ENCODE results near the gene TMEM151B.
A peak's percentile ranks its signal among the peaks of the same experiment; 100 is the strongest.

The TMEM151B gene

GRCh38 chr6:44269921-44270525, at the start of gene TMEM151B:
TMEM151B (plus strand) TSS chr6:44270450; CDS start chr6:44270743, 293 bp downstream.
- no peaks in the 10 kb centered on the region for H3K36me3 ChIP-seq (ENCODE audit: control insufficient read depth, low read depth, low read length)

GRCh38 chr6:44220913-44221290, 49.3 kb upstream of the TMEM151B start:
- Histone ChIP-seq H3K36me3 (ENCODE audit: control insufficient read depth, low read depth, low read length) (no peaks in the 10 kb centered on the region), H3K4me1 (ENCODE audit: control insufficient read depth, low read depth, low read length) (peaks cover 60% of the 10 kb centered on the region), H3K27ac (ENCODE audit: low read length) (no peak overlapping the region), H3K27me3 (ENCODE audit: control insufficient read depth, insufficient read depth, low read length) (no peaks in the 10 kb centered on the region), H3K9me3 (ENCODE audit: control insufficient read depth, low read depth, low read length) (no peaks in the 10 kb centered on the region), H3K9ac (ENCODE audit: low read length) (no peak overlapping the region), H3K4me3 (ENCODE audit: low read length) (no peak overlapping the region)

More at GRCh38 chr6:44269921-44270525, at the start of gene TMEM151B:
- Histone ChIP-seq H3K9ac (ENCODE audit: low read length) (no peak within 1 kb of the TSS), H3K4me3 (ENCODE audit: low read length) (peak within 1 kb of the TSS; percentile 50), H3K27me3 (ENCODE audit: control insufficient read depth, insufficient read depth, low read length) (peaks cover 13% of the 10 kb centered on the region), H3K9me3 (ENCODE audit: control insufficient read depth, low read depth, low read length) (no peaks in the 10 kb centered on the region), H3K27ac (ENCODE audit: low read length) (no peak within 1 kb of the TSS), H3K4me1 (ENCODE audit: control insufficient read depth, low read depth, low read length) (peaks cover 22% of the 10 kb centered on the region)

- no peak overlapping the region for H3K9ac ChIP-seq (ENCODE audit: low read length)
- no peaks in the 10 kb centered on the region for H3K9me3 ChIP-seq (ENCODE audit: control insufficient read depth, low read depth, low read length)
- H3K36me3 ChIP-seq (ENCODE audit: control insufficient read depth, low read depth, low read length), result no peaks in the 10 kb centered on the region
- no peak overlapping the region for H3K27ac ChIP-seq (ENCODE audit: low read length)
- peaks cover 65% of the 10 kb centered on the region for H3K4me1 ChIP-seq (ENCODE audit: control insufficient read depth, low read depth, low read length)
- H3K4me3 ChIP-seq (ENCODE audit: low read length), result no peak overlapping the region
- H3K27me3 ChIP-seq (ENCODE audit: control insufficient read depth, insufficient read depth, low read length), result no peaks in the 10 kb centered on the region
These were observed 48.8 kb upstream of the TMEM151B start for GRCh38 chr6:44221291-44221960.

- Histone ChIP-seq H3K36me3 (ENCODE audit: control insufficient read depth, low read depth, low read length) (no peaks in the 10 kb centered on the region), H3K4me3 (ENCODE audit: low read length) (no peak overlapping the region), H3K4me1 (ENCODE audit: control insufficient read depth, low read depth, low read length) (peaks cover 63% of the 10 kb centered on the region), H3K27ac (ENCODE audit: low read length) (no peak overlapping the region), H3K27me3 (ENCODE audit: control insufficient read depth, insufficient read depth, low read length) (no peaks in the 10 kb centered on the region), H3K9me3 (ENCODE audit: control insufficient read depth, low read depth, low read length) (no peaks in the 10 kb centered on the region), H3K9ac (ENCODE audit: low read length) (no peak overlapping the region)
These were observed 48.3 kb upstream of the TMEM151B start for GRCh38 chr6:44221961-44222335.

GRCh38 chr6:44222486-44223318, 47.5 kb upstream of the TMEM151B start:
- Histone ChIP-seq H3K4me3 (ENCODE audit: low read length) (peak overlapping the region; percentile 97), H3K27ac (ENCODE audit: low read length) (peak overlapping the region; percentile 26), H3K9ac (ENCODE audit: low read length) (peak overlapping the region; percentile 44), H3K4me1 (ENCODE audit: control insufficient read depth, low read depth, low read length) (peaks cover 56% of the 10 kb centered on the region), H3K27me3 (ENCODE audit: control insufficient read depth, insufficient read depth, low read length) (no peaks in the 10 kb centered on the region), H3K9me3 (ENCODE audit: control insufficient read depth, low read depth, low read length) (no peaks in the 10 kb centered on the region), H3K36me3 (ENCODE audit: control insufficient read depth, low read depth, low read length) (peaks cover 3% of the 10 kb centered on the region)

- peak within 1 kb of the TSS; percentile 26 for H3K27ac ChIP-seq (ENCODE audit: low read length)
These were observed 46.8 kb upstream of the TMEM151B start, which contains the start of gene SLC29A1 for GRCh38 chr6:44223319-44224028. SLC29A1 (plus strand) TSS chr6:44223595; CDS start chr6:44227314, 3,719 bp downstream.

GRCh38 chr6:44224029-44224964, 46.0 kb upstream of the TMEM151B start:
- no peaks in the 10 kb centered on the region for H3K27me3 ChIP-seq (ENCODE audit: control insufficient read depth, insufficient read depth, low read length)
- no peaks in the 10 kb centered on the region for H3K9me3 ChIP-seq (ENCODE audit: control insufficient read depth, low read depth, low read length)
- peaks cover 42% of the 10 kb centered on the region for H3K4me1 ChIP-seq (ENCODE audit: control insufficient read depth, low read depth, low read length)
- H3K27ac ChIP-seq (ENCODE audit: low read length), result no peak overlapping the region
- H3K9ac ChIP-seq (ENCODE audit: low read length), result peak overlapping the region; percentile 72
- H3K36me3 ChIP-seq (ENCODE audit: control insufficient read depth, low read depth, low read length), result peaks cover 19% of the 10 kb centered on the region
- peak overlapping the region; percentile 97 for H3K4me3 ChIP-seq (ENCODE audit: low read length)

More at GRCh38 chr6:44223319-44224028, 46.8 kb upstream of the TMEM151B start, which contains the start of gene SLC29A1:
- H3K9me3 ChIP-seq (ENCODE audit: control insufficient read depth, low read depth, low read length), result no peaks in the 10 kb centered on the region
- H3K4me3 ChIP-seq (ENCODE audit: low read length), result peak within 1 kb of the TSS; percentile 97
- peaks cover 48% of the 10 kb centered on the region for H3K4me1 ChIP-seq (ENCODE audit: control insufficient read depth, low read depth, low read length)
- H3K36me3 ChIP-seq (ENCODE audit: control insufficient read depth, low read depth, low read length), result peaks cover 11% of the 10 kb centered on the region
- H3K27me3 ChIP-seq (ENCODE audit: control insufficient read depth, insufficient read depth, low read length), result no peaks in the 10 kb centered on the region
- H3K9ac ChIP-seq (ENCODE audit: low read length), result peak within 1 kb of the TSS; percentile 72

- peaks cover 24% of the 10 kb centered on the region for H3K36me3 ChIP-seq (ENCODE audit: control insufficient read depth, low read depth, low read length)
- H3K4me1 ChIP-seq (ENCODE audit: control insufficient read depth, low read depth, low read length), result peaks cover 42% of the 10 kb centered on the region
- peak overlapping the region; percentile 97 for H3K4me3 ChIP-seq (ENCODE audit: low read length)
- no peaks in the 10 kb centered on the region for H3K27me3 ChIP-seq (ENCODE audit: control insufficient read depth, insufficient read depth, low read length)
- no peak overlapping the region for H3K9ac ChIP-seq (ENCODE audit: low read length)
- H3K27ac ChIP-seq (ENCODE audit: low read length), result no peak overlapping the region
- no peaks in the 10 kb centered on the region for H3K9me3 ChIP-seq (ENCODE audit: control insufficient read depth, low read depth, low read length)
These were observed 45.3 kb upstream of the TMEM151B start for GRCh38 chr6:44224965-44225305.

GRCh38 chr6:44225579-44226325, 44.5 kb upstream of the TMEM151B start:
- Histone ChIP-seq H3K4me1 (ENCODE audit: control insufficient read depth, low read depth, low read length) (peaks cover 42% of the 10 kb centered on the region), H3K27ac (ENCODE audit: low read length) (no peak overlapping the region), H3K4me3 (ENCODE audit: low read length) (peak overlapping the region; percentile 25)

More at GRCh38 chr6:44225579-44226325, 44.5 kb upstream of the TMEM151B start:
- Histone ChIP-seq H3K9ac (ENCODE audit: low read length) (no peak overlapping the region), H3K27me3 (ENCODE audit: control insufficient read depth, insufficient read depth, low read length) (no peaks in the 10 kb centered on the region), H3K36me3 (ENCODE audit: control insufficient read depth, low read depth, low read length) (peaks cover 32% of the 10 kb centered on the region), H3K9me3 (ENCODE audit: control insufficient read depth, low read depth, low read length) (no peaks in the 10 kb centered on the region)

Data from iPS-18a (cell line).